ENCODE measurements around the gene ATP2B2. TPM values are rescaled to one million over a fixed set of nuclear protein-coding genes. Genes with fewer than 3 reads are reported as not detected.

The ATP2B2 gene
- total and polyA plus RNA-seq, 9 of the 15 experiments (the other 6 are each of a cell fraction or from before 2014, with no cell fraction given): 0.06 TPM; not detected in 8

GRCh38 chr3:10466186-10466585 is 39.2 kb downstream of the ATP2B2 start:
- H3K9me3 ChIP-seq (replicated peaks; ENCODE audit: control insufficient read depth, insufficient read depth, low read depth, low read length): no peaks in the 10 kb centered on the region
- TF ChIP-seq ARHGAP35 (IDR thresholded peaks at IDR 0.05; ENCODE audit: partially characterized antibody) (no peak), NR2C2 (CRISPR knock-in tag; IDR thresholded peaks at IDR 0.05) (no peak), NR2C2 (tag; IDR thresholded peaks at IDR 0.05) (no peak), IRF1 (CRISPR knock-in tag; IDR thresholded peaks at IDR 0.05; ENCODE audit: borderline replicate concordance) (no peak), AFF4 (CRISPR knock-in tag; IDR thresholded peaks at IDR 0.05) (no peak), TSC22D4 (tag; IDR thresholded peaks at IDR 0.05) (no peak), HMG20B (CRISPR knock-in tag; IDR thresholded peaks at IDR 0.05) (no peak), ZNF277 (CRISPR knock-in tag; IDR thresholded peaks at IDR 0.05; ENCODE audit: borderline replicate concordance) (no peak), TCF15 (CRISPR knock-in tag; IDR thresholded peaks at IDR 0.05) (no peak), ZBTB17 (CRISPR knock-in tag; IDR thresholded peaks at IDR 0.05) (no peak), HNRNPH1 (optimal IDR thresholded peaks at IDR 0.05; ENCODE audit: low read depth, low read length) (no peak), JUNB (CRISPR knock-in tag; conservative IDR thresholded peaks at IDR 0.05) (no peak)
- H3K79me2 ChIP-seq (ENCODE audit: control insufficient read depth, insufficient read depth, low read length): no peaks in the 10 kb centered on the region
- ATAC-seq: no peak
- BruUV-seq (replicated peaks): no TSS peak
- in situ Hi-C loops (cut with MboI): no loop called here
- peaks cover 0 to 5% of the 10 kb centered on the region in 2 experiments; a peak in 1 of 5 replicates for H3K4me1 ChIP-seq (replicated peaks in 1 of 2; ENCODE audit: control insufficient read depth in 2 of 2, insufficient read depth in 2 of 2, low read length in 2 of 2)
- CTCF ChIA-PET (ENCODE audit: low intra/inter-chr PET ratio): no interaction called here
- POLR2A ChIA-PET: interaction anchor here (1.0 kb wide), 1 partner anchor 41 kb away, joined by 4 read pairs; no protein-coding TSS in a partner anchor
- H3K27ac ChIP-seq (ENCODE audit: extremely low read depth, low read depth, low read length): no peak overlapping the region
- peaks cover 10% of the 10 kb centered on the region; the same call in 1 of the 2 replicates for H4K20me1 ChIP-seq (replicated peaks; ENCODE audit: control insufficient read depth, insufficient read depth, low read length)
- 0% methylated on average over 5 of the region's 5 CpGs for WGBS (ENCODE audit: insufficient coverage, low coverage, missing lambda C conversion rate)
- no peak overlapping the region for H2AFZ ChIP-seq (ENCODE audit: low read depth, low read length)
- no peak for FAIRE-seq
- peaks cover 5 to 46% of the 10 kb centered on the region in 2 experiments; a peak in 4 of 5 replicates for H3K27me3 ChIP-seq (ENCODE audit: control insufficient read depth in 2 of 2, insufficient read depth in 2 of 2, low read length in 2 of 2)
- H3K4me3 ChIP-seq: no peak overlapping the region
- intact Hi-C loops (cut with micrococcal nuclease): no loop called here
- no peak overlapping the region for H3K4me2 ChIP-seq (ENCODE audit: insufficient read depth, low read length)
- no peak for DNase-seq (ENCODE audit: extremely low read depth in 1 of 4, low spot score in 3 of 4)
- H3K9ac ChIP-seq (ENCODE audit: insufficient read depth in 1 of 2, low read depth in 2 of 2, low read length in 2 of 2): no peak overlapping the region
- no peaks in the 10 kb centered on the region for H3K36me3 ChIP-seq (ENCODE audit: control insufficient read depth, insufficient read depth, low read length)
- H3K9me1 ChIP-seq (ENCODE audit: control insufficient read depth, insufficient read depth, low read length): no peaks in the 10 kb centered on the region
